Subcutaneous preadipocyte (primary cell): ENCODE data around the gene RITA1. TPM values are rescaled to one million over a fixed set of nuclear protein-coding genes. Genes with fewer than 3 reads are reported as not detected.

Source experiments
- small RNA-seq: library from RNA; depleted of rRNA; stranded (forward); fragments of <200 nt; gene quantifications from one replicate; pipeline ENCODE3, GENCODE V24; 2012
- total RNA-seq: library from RNA; depleted of rRNA; stranded (reverse); fragments of >200 nt; gene quantifications from 2 replicates; pipeline ENCODE4 v1.2.3, GENCODE V29; 2012

RITA1 gene, protein sequence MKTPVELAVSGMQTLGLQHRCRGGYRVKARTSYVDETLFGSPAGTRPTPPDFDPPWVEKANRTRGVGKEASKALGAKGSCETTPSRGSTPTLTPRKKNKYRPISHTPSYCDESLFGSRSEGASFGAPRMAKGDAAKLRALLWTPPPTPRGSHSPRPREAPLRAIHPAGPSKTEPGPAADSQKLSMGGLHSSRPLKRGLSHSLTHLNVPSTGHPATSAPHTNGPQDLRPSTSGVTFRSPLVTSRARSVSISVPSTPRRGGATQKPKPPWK
- 18.0 and 18.6 TPM in 2 replicates for total RNA-seq

DNA sequence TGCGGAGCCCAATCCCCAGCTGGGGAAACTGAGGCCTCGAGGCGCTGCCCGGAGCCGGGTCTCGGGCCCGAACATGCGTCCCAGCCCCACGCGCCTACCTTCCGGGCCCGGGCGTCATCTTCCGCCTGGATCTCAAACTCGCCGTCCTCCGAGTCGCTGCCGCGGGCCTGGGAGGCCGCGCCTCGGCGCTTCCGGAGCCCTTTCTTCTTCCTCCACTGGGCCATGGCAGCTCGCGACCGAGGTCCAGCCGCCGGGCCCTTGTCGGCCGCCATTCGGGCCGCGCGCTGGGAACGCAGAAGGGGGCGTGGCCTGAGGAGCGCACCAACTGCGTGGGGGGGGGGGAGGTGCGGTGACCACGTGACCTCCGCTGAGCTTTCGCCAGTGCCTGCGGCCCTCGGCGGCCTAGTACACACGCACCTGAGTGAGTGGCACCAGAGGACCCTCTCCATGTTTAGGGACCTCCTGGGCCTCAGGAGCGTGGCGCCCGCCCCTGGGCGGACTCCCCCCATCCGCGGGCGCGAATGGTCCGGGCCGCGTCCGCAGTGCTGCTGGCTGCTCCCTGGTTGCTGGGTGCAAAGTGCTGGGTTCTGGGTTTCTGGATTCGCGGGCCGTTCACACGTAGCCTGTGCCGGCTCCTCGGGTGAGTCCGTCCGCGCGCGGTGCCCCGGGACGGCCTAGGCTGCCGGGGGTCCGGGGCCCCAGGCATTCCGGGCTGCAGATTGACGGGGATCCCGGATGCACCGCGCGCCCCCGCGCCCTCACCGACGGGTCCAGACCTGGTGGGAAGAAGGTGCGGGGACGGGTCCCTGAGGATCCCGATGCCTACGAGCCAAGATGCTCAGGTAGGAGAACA, at the start of gene RITA1, which contains the start of gene DDX54:
TSS of gene RITA1 (plus strand) at position 542 of the 853 bp plus-strand sequence. CDS start 1,026 bp downstream, outside the sequence.
TSS of gene DDX54 (minus strand) at position 299 of the 853 bp plus-strand sequence. CDS start at position 272, 27 bp downstream.

DNA sequence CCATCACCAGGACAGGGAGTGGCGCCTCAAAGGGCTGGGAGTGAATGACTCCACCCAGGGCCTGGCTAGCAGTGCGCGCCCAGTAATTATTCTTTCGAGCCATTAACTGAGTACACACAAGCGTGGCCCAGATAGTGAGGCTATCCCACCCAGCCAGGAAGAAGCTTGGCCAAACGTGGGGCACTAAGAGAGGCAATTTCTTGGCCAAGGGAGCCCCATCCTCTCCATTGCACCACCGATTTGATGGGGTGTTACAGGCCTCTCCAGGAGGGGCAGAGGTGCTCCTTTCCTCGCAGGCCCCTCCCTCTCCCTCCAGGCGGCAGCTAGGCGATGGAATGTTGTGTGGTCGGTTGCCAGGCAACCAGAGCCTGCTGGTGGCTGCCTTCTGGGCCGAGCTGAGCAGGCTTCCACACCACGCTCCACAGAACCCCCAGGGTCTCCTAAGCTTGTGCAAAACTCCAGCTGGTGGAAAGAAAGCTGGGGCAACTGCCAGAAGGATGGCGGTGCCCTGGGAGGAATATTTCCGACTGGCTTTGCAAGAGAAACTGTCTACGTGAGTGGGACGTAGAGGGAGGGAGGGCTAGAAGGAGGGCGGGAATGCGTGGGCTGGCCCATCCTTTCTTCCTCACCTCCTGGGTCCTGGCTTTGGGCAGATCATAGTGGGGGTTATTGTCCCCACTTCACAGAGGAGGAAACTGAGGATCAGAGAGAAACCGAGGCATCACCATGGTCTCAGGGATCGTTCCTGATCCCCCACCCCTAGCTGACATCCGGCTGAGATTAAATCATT, 36.0 kb upstream of the RITA1 start, which contains the start of gene CFAP73:
TSS of gene CFAP73 (plus strand) at position 364 of the 790 bp plus-strand sequence. CDS start at position 498, 134 bp downstream.

GRCh38 chr12:113221181-113221996, 35.9 kb downstream of the RITA1 start, which contains the start of gene TPCN1:
Gene TPCN1, plus strand, starts transcription at chr12:113221464. Its CDS starts 5,389 bp downstream, at chr12:113226853.

Small RNAs within 50 kb of the gene (small RNA-seq; reads per million reads assigned to genes)
- gene MIR7106 (not detected), gene RF00019 (not detected)

Other genes starting within 250 kb of the RITA1 start
- gene OAS3, start 247.2 kb upstream of the RITA1 start, total RNA-seq, result 7.0 and 15.4 TPM in 2 replicates
- 6.2 and 7.0 TPM in 2 replicates for gene OAS2, start 207.2 kb upstream of the RITA1 start, total RNA-seq
- gene DTX1, start 129.0 kb upstream of the RITA1 start, total RNA-seq, result 0.20 and 0.73 TPM in 2 replicates
- not detected in 2 replicates for gene RASAL1, start 50.0 kb upstream of the RITA1 start, total RNA-seq
- not detected in 2 replicates for gene CFAP73, start 36.0 kb upstream of the RITA1 start, total RNA-seq
- 47.0 and 61.0 TPM in 2 replicates for gene DDX54, start 243 bp upstream of the RITA1 start, total RNA-seq
- 24.6 and 29.3 TPM in 2 replicates for gene TPCN1, start 35.7 kb downstream of the RITA1 start, total RNA-seq
- 9.2 and 10.2 TPM in 2 replicates for gene SLC8B1, start 149.4 kb downstream of the RITA1 start, total RNA-seq
- 33.8 and 37.5 TPM in 2 replicates for gene PLBD2, start 172.9 kb downstream of the RITA1 start, total RNA-seq
- not detected in 2 replicates for gene SDS, start 218.2 kb downstream of the RITA1 start, total RNA-seq
- 2.9 and 3.9 TPM in 2 replicates for gene SDSL, start 236.7 kb downstream of the RITA1 start, total RNA-seq